Embryonic facial prominence (tissue), 1 donor: ENCODE data around the gene CTNNB1.
"Not testable (repeated sequence)": the region's sequence is repeated elsewhere in the genome, so short reads cannot be mapped to it uniquely, and the experiment has no call there.

Experiments used
- DNase-seq: peaks from one replicate; pipeline ENCODE4 v3.0.0-alpha.2; 2016; ENCODE audit errors: extremely low spot score

CTNNB1 gene

GRCh38 chr3:41258239-41258800, 59.0 kb downstream of the CTNNB1 start:
- DNase-seq = no peak

- DNase-seq = no peak
These were observed 60.3 kb downstream of the CTNNB1 start for GRCh38 chr3:41259449-41260062.

GRCh38 chr3:41260063-41260450, 60.8 kb downstream of the CTNNB1 start:
- no peak for DNase-seq

GRCh38 chr3:41265011-41265545, 65.8 kb downstream of the CTNNB1 start:
- DNase-seq = no peak

GRCh38 chr3:41265823-41266273, 66.5 kb downstream of the CTNNB1 start:
- DNase-seq = no peak

- DNase-seq = no peak
These were observed 68.8 kb downstream of the CTNNB1 start for GRCh38 chr3:41267975-41268640.

- no peak for DNase-seq
These were observed 73.4 kb downstream of the CTNNB1 start for GRCh38 chr3:41272667-41273066.

GRCh38 chr3:41274944-41275668, 75.8 kb downstream of the CTNNB1 start:
- DNase-seq = no peak

- DNase-seq = no peak
These were observed 76.9 kb downstream of the CTNNB1 start for GRCh38 chr3:41276191-41276590.

- DNase-seq = no peak
These were observed 78.6 kb downstream of the CTNNB1 start for GRCh38 chr3:41277790-41278465.

- DNase-seq = not testable (repeated sequence)
These were observed 85.6 kb downstream of the CTNNB1 start for GRCh38 chr3:41284934-41285333.

GRCh38 chr3:41286305-41286704, 87.0 kb downstream of the CTNNB1 start:
- DNase-seq = no peak

GRCh38 chr3:41288785-41289184, 89.5 kb downstream of the CTNNB1 start:
- DNase-seq = no peak
